Coronary artery (tissue), 2 donors: ENCODE measurements around the gene TOX2.

Experiments used
- DNase-seq: peaks from one replicate; pipeline ENCODE4 v3.0.0-alpha.2; 2017; ENCODE audit warnings: low spot score
- H3K27ac ChIP-seq, 2 donors: fragments of 200-600 bp; sonication (generic); one replicate each; pipeline ENCODE4 v1.5.1; 2016 to 2019
- H3K4me3 ChIP-seq: fragments of 200-600 bp; sonication (generic); 2 replicates; pipeline ENCODE4 v1.5.1; 2016; ENCODE audit warnings: mild to moderate bottlenecking, moderate library complexity
- CTCF ChIP-seq: fragments of 200-600 bp; sonication (generic); IDR thresholded peaks from one replicate; pipeline ENCODE4 v1.5.1; 2019; ENCODE audit warnings: antibody characterized with exemption

TOX2 gene

GRCh38 chr20:44091026-44091425 lies 176.4 kb downstream of the TOX2 start:
- DNase-seq: no peak
- TF ChIP-seq CTCF: no peak
- Histone ChIP-seq H3K27ac (no peak overlapping the region), H3K4me3 (no peak overlapping the region)

GRCh38 chr20:44092551-44093248 lies 178.0 kb downstream of the TOX2 start:
- no peak overlapping the region for H3K27ac ChIP-seq
- TF ChIP-seq CTCF: no peak
- no peak overlapping the region for H3K4me3 ChIP-seq
- DNase-seq: no peak

GRCh38 chr20:44093249-44093582 lies 178.6 kb downstream of the TOX2 start:
- Histone ChIP-seq H3K4me3 (no peak overlapping the region), H3K27ac (no peak overlapping the region)
- no peak for DNase-seq
- TF ChIP-seq CTCF: no peak

- H3K27ac ChIP-seq: no peak overlapping the region
- TF ChIP-seq CTCF: no peak
Measured at GRCh38 chr20:44095831-44096230, 181.2 kb downstream of the TOX2 start.

GRCh38 chr20:44097521-44098255 lies 183.0 kb downstream of the TOX2 start:
- no peak for DNase-seq
- no peak for TF ChIP-seq CTCF
- Histone ChIP-seq H3K4me3 (no peak overlapping the region), H3K27ac (no peak overlapping the region)

More at GRCh38 chr20:44095831-44096230, 181.2 kb downstream of the TOX2 start:
- no peak for DNase-seq
- no peak overlapping the region for H3K4me3 ChIP-seq

- no peak overlapping the region for H3K27ac ChIP-seq
- H3K4me3 ChIP-seq: no peak overlapping the region
- DNase-seq: no peak
- TF ChIP-seq CTCF: no peak
Measured at GRCh38 chr20:44098256-44098630, 183.6 kb downstream of the TOX2 start.

- no peak overlapping the region for H3K4me3 ChIP-seq
- no peak for TF ChIP-seq CTCF
- H3K27ac ChIP-seq: no peak overlapping the region
- no peak for DNase-seq
Measured at GRCh38 chr20:44098657-44099056, 184.0 kb downstream of the TOX2 start.
